A549 (cell line): ENCODE results near the gene LHCGR.

Source experiments
- CHD2 ChIP-seq: fragments of 150-350 bp; IDR thresholded peaks from 2 replicates; pipeline ENCODE4 v1.6.1; 2014; ENCODE audit warnings: low read length; ENCODE audit not compliant: partially characterized antibody
- JUNB ChIP-seq: fragments of >200 bp; sonication (Bioruptor Twin); formaldehyde crosslinking; IDR thresholded peaks from 2 replicates; pipeline ENCODE4 v1.6.1; 2016
- MAFK ChIP-seq: fragments of 450-650 bp; IDR thresholded peaks from 2 replicates; pipeline ENCODE4 v1.6.1; 2014; ENCODE audit not compliant: partially characterized antibody
- RFX5 ChIP-seq: fragments of 450-650 bp; IDR thresholded peaks from 2 replicates; pipeline ENCODE4 v1.7.1; 2014; ENCODE audit warnings: antibody characterized with exemption, mild to moderate bottlenecking, moderate library complexity
- TF ChIP-seq, protein P1 (sequence below): fragments of >200 bp; sonication (Bioruptor Twin); formaldehyde crosslinking; IDR thresholded peaks from 3 replicates; pipeline ENCODE4 v1.5.1; 2016
- TF ChIP-seq, protein P2 (sequence below): fragments of 450-650 bp; IDR thresholded peaks from 2 replicates; pipeline ENCODE4 v1.6.1; 2014; ENCODE audit warnings: antibody characterized with exemption

DNA sequence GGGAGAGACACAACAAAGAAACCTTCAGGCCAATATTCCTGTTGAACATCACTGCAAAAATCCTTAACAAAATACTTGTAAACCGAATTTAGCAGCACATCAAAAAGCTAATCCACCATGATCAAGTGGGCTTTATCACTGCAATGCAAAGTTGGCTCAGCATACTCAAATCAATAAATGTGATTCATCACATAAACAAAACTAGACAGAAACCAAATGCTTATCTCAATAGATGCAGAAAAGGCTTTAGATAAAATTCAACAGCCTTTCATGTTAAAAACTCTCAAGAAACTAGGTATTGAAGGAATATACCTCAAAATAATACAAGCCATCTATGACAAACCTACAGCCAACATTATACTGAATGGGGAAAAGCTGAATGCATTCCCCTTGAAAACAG lies 117.3 kb downstream of the LHCGR start:
- TF ChIP-seq, protein P1, sequence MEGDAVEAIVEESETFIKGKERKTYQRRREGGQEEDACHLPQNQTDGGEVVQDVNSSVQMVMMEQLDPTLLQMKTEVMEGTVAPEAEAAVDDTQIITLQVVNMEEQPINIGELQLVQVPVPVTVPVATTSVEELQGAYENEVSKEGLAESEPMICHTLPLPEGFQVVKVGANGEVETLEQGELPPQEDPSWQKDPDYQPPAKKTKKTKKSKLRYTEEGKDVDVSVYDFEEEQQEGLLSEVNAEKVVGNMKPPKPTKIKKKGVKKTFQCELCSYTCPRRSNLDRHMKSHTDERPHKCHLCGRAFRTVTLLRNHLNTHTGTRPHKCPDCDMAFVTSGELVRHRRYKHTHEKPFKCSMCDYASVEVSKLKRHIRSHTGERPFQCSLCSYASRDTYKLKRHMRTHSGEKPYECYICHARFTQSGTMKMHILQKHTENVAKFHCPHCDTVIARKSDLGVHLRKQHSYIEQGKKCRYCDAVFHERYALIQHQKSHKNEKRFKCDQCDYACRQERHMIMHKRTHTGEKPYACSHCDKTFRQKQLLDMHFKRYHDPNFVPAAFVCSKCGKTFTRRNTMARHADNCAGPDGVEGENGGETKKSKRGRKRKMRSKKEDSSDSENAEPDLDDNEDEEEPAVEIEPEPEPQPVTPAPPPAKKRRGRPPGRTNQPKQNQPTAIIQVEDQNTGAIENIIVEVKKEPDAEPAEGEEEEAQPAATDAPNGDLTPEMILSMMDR, result no peak
- TF ChIP-seq, protein P2, sequence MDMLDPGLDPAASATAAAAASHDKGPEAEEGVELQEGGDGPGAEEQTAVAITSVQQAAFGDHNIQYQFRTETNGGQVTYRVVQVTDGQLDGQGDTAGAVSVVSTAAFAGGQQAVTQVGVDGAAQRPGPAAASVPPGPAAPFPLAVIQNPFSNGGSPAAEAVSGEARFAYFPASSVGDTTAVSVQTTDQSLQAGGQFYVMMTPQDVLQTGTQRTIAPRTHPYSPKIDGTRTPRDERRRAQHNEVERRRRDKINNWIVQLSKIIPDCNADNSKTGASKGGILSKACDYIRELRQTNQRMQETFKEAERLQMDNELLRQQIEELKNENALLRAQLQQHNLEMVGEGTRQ, result no peak
- TF ChIP-seq RFX5, result no peak
- TF ChIP-seq CHD2, result no peak
- TF ChIP-seq JUNB, result no peak
- no peak for TF ChIP-seq MAFK
